SK-N-MC (cell line): ENCODE data around the gene XRRA1.
A peak's percentile ranks its signal among the peaks of the same experiment; 100 is the strongest.

ENCODE experiments used
- DNase-seq: peaks from one replicate; pipeline ENCODE4 v3.0.0-alpha.2; 2011; ENCODE audit warnings: low read depth, low spot score
- H3K27ac ChIP-seq: fragments of 200-600 bp; sonication (generic); 2 replicates; pipeline ENCODE4 v1.5.1; 2016; ENCODE audit warnings: mixed run types
- H3K36me3 ChIP-seq: fragments of 200-600 bp; sonication (generic); 2 replicates; pipeline ENCODE4 v1.6.1; 2017; ENCODE audit warnings: antibody characterized with exemption, low read length, mixed read lengths; ENCODE audit not compliant: insufficient read depth
- H3K4me3 ChIP-seq: fragments of 200-600 bp; sonication (generic); 2 replicates; pipeline ENCODE4 v1.5.1; 2016
- H3K9ac ChIP-seq: fragments of 200-600 bp; sonication (generic); 2 replicates; pipeline ENCODE4 v1.8.0; 2017; ENCODE audit warnings: mixed run types, mixed read lengths; ENCODE audit not compliant: insufficient read length
- H3K9me3 ChIP-seq: fragments of 200-600 bp; sonication (generic); 2 replicates; pipeline ENCODE4 v1.6.1; 2017; ENCODE audit warnings: low read depth, mild to moderate bottlenecking, antibody characterized with exemption, low read length, moderate library complexity, mixed read lengths
- EZH2 ChIP-seq: fragments of 200-600 bp; sonication (generic); IDR thresholded peaks from one replicate; pipeline ENCODE4 v1.6.1; 2017; ENCODE audit warnings: antibody characterized with exemption
- FOXP2 ChIP-seq: optimal IDR thresholded peaks from 2 replicates; pipeline ENCODE3; 2011; ENCODE audit warnings: mild to moderate bottlenecking, moderate library complexity; ENCODE audit not compliant: insufficient read depth; ENCODE audit errors: extremely low read length, control extremely low read depth
- POLR2AphosphoS5 ChIP-seq: IDR thresholded peaks from 2 replicates; pipeline ENCODE4 v1.6.1; 2012; ENCODE audit warnings: mild to moderate bottlenecking, low read depth, low read length, borderline replicate concordance

The XRRA1 gene

DNA sequence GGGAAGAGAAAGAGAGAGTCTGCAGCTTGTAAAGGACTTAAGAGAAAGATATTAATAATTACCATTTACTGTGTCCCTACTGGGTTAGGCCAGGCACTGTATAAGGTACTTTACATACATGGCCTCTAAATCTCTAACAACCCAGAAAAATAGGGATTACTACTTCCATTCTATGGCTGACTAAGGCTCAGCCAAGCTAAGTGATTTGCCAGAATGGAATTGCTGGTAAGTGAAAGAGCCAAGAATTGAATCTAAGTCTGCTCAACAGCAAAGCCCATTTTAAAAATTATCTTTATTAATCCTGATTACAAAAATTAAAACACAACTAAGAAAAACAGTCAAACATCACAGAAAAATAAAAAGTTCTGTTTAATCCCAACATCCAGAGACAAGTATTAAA is 21.4 kb downstream of the XRRA1 start:
- Histone ChIP-seq H3K9me3 (no peaks in the 10 kb centered on the region), H3K36me3 (no peaks in the 10 kb centered on the region), H3K27ac (no peak overlapping the region), H3K9ac (no peak overlapping the region), H3K4me3 (no peak overlapping the region)
- no peak for DNase-seq
- TF ChIP-seq POLR2AphosphoS5: no peak
- no peak for TF ChIP-seq FOXP2
- no peak for TF ChIP-seq EZH2

DNA sequence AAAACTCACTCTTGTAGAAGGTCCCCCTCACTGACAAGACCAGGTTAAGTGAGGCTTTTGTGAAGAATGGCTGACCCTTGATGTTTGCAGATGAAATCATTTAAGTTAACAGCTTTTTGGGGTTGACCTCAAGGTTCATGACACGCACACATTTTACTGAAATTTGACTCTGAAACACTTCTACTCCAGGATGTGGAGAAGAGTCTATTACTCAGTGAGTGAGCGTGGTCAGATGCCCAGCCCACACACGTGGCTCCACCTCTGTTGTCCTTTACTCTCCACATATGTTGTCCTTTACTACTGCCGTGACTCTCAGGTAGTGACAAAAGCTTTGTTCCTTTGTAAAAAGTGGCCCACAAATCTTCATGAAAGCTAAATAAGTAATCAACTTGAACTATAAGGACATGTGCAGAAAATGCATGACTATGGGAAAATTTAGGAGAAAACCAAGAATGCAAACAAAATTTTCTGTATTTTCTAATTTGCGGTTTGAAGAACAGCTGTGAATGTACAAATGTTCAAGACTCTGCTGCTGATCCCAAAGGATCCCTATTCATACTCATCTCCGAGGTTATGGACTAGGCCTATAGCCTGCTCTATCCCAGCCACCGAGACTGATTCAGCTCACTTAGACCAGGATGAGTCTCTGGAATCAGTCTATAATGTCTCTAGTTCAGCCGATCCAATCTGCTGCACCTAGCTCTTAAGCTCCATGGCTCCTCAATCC is 22.4 kb downstream of the XRRA1 start:
- no peak overlapping the region for H3K9ac ChIP-seq
- H3K36me3 ChIP-seq: no peaks in the 10 kb centered on the region
- TF ChIP-seq EZH2: no peak
- TF ChIP-seq FOXP2: no peak
- no peak for TF ChIP-seq POLR2AphosphoS5
- peak overlapping the region; percentile 87; the same call in 1 of the 2 replicates for H3K27ac ChIP-seq
- no peak for DNase-seq
- H3K9me3 ChIP-seq: no peaks in the 10 kb centered on the region
- no peak overlapping the region for H3K4me3 ChIP-seq

DNA sequence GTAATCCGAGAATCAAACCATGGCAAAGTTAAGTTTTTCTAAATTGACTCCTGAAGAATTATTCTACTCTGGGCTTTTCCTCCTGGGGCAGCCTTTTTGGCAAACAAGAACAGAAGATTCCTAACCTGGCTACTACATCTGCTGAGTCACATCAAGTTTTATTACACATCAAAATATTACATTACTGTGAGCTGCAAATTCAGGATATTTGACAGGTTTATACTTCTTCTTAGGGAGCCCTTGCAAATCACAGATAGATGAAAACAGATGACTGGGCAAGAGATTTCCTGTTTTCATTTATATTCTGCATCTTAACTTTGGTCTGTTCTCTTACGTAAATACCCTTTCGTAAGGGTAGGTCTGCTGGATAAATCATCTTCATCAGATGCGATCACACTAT is 23.6 kb downstream of the XRRA1 start:
- Histone ChIP-seq H3K9ac (peak overlapping the region; percentile 24), H3K4me3 (0 out of 2 replicates have a peak overlapping the region, but pooled peaks have one; percentile 0), H3K36me3 (no peaks in the 10 kb centered on the region), H3K9me3 (no peaks in the 10 kb centered on the region), H3K27ac (peak overlapping the region; percentile 87)
- DNase-seq: no peak
- no peak for TF ChIP-seq EZH2
- no peak for TF ChIP-seq POLR2AphosphoS5
- TF ChIP-seq FOXP2: no peak

DNA sequence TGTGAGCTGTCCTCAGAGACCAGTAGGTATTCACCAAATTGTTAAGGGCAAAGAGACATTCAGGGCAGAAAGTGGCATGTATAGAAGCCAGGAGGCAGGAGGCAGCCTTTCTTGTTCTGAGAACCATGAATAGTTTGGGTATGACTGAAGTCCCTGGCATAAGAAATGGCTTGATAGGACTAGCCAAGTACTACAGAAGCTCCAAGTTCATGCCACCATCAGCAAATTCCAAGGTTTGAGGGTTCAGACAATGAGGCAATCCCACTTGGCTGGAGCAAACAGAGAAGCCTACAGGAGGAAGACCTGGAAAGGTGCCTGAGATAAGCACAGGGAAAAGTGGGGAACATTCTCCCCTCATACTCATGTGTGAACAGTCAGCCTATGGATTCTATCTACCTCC is 25.8 kb downstream of the XRRA1 start:
- no peak for DNase-seq
- Histone ChIP-seq H3K4me3 (no peak overlapping the region), H3K36me3 (peaks cover 11% of the 10 kb centered on the region; the same call in 1 of the 2 replicates), H3K9me3 (no peaks in the 10 kb centered on the region), H3K27ac (no peak overlapping the region), H3K9ac (no peak overlapping the region)
- TF ChIP-seq EZH2: no peak
- no peak for TF ChIP-seq FOXP2
- no peak for TF ChIP-seq POLR2AphosphoS5

DNA sequence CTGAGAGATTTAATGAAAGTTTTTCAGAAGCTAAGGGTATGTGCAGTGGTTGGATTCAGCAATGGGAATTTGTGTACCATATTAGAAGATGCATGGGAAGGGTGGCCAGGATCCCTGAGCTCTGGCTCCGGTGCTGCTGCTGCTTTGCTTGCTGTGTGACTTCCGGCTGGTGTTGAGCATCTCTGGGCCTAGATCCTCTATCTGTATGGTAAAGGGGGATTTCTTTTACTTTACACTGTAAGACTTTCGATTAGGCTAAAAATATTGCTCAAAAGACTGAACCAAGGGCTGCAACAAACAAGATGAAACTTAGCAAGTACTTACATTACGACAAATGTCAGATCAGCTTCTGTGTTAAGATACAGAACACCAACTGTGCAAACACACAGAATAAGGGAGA is 39.1 kb downstream of the XRRA1 start:
- H3K27ac ChIP-seq: no peak overlapping the region
- peaks cover under 1% of the 10 kb centered on the region; the same call in 1 of the 2 replicates for H3K36me3 ChIP-seq
- H3K4me3 ChIP-seq: no peak overlapping the region
- no peak for DNase-seq
- TF ChIP-seq FOXP2 (no peak), POLR2AphosphoS5 (no peak), EZH2 (no peak)
- H3K9ac ChIP-seq: no peak overlapping the region
- H3K9me3 ChIP-seq: no peaks in the 10 kb centered on the region

DNA sequence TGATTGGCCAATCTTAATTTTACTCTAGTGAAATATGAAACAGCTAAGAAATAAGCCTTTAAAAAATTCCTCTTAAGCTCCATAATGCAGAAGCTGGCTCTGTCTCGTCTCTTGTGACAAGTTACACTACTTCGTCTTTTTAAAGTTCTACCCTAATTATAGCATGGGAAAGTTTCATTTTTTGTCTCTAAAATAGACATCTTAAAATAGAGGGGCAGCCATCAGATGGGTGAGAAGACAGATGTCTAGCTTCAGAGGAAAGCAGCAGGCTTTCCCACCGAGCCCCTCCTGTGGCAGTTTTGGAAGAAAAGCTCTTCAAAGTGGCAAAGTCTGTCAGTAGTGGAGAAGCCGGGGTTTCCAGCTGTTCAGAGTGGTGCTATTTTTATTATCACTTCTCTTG is 39.5 kb downstream of the XRRA1 start:
- no peak for TF ChIP-seq EZH2
- no peak for TF ChIP-seq FOXP2
- TF ChIP-seq POLR2AphosphoS5: no peak
- no peak overlapping the region for H3K9ac ChIP-seq
- no peaks in the 10 kb centered on the region for H3K9me3 ChIP-seq
- no peak for DNase-seq
- no peaks in the 10 kb centered on the region for H3K36me3 ChIP-seq
- H3K27ac ChIP-seq: no peak overlapping the region
- H3K4me3 ChIP-seq: no peak overlapping the region

DNA sequence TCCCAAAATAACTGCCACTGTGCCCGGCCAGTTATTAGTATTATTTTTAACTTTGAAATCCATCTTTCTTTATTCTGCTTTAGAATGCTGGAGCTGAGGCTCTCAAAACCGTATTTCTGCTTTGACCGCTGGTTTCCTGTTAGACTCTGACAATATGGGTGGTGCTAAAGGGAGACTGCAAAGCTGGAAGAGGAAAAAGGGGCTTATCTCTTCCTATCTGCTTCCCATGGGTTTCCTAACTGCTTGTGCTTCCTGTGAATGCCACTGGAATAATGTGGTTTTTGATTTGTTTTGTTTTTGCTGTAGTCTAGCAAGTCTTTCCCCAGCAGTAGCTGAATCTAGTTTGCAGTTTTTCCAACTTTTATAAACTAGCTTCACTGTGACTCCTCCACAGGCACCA is 43.6 kb downstream of the XRRA1 start:
- Histone ChIP-seq H3K4me3 (no peak overlapping the region), H3K36me3 (no peaks in the 10 kb centered on the region), H3K9me3 (peaks cover 4% of the 10 kb centered on the region; the same call in 1 of the 2 replicates), H3K27ac (0 out of 2 replicates have a peak overlapping the region, but pooled peaks have one; percentile 37), H3K9ac (no peak overlapping the region)
- peak; percentile 42 for DNase-seq
- TF ChIP-seq POLR2AphosphoS5: no peak
- no peak for TF ChIP-seq EZH2
- TF ChIP-seq FOXP2: no peak

DNA sequence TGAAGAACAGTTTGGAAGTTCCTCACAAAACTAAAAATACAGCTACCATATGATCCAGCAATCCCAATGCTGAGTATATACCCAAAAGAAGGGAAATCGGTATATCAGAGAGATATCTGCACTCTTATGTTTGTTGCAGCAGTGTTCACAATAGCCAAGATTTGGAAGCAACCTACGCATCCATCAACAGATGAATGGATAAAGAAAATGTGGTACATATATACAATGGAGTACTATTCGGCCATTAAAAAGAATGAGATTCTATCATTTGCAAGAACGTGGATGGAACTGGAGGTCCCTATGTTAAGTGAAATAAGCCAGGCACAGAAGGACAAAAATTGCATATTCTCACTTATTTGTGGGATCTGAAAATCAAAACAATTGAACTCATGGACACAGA is 46.5 kb downstream of the XRRA1 start:
- TF ChIP-seq FOXP2: no peak
- TF ChIP-seq EZH2: no peak
- TF ChIP-seq POLR2AphosphoS5: no peak
- DNase-seq: no peak
- Histone ChIP-seq H3K27ac (no peak overlapping the region), H3K9me3 (peaks cover 10% of the 10 kb centered on the region; the same call in 1 of the 2 replicates), H3K4me3 (no peak overlapping the region), H3K9ac (no peak overlapping the region), H3K36me3 (no peaks in the 10 kb centered on the region)

DNA sequence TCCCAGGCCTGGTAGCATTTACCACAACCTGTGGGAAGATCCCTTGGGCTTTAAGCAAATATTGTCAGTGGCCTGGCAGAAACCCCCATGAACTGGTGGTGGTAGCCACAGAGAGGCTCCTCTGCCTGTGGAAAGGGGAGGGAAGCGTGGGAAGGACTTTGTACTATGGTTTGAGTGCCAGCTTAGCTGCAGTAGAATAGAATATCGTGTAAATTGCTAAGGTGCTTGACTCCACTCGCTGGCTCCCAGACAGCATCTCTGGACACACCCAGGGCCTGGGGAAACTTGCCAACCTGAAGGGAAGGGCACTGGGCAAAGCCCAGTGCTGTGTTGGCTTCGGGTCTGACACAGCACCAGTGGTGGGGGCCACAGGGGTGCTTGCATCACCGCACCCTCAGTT is 52.6 kb downstream of the XRRA1 start:
- Histone ChIP-seq H3K4me3 (no peak overlapping the region), H3K27ac (no peak overlapping the region), H3K9ac (no peak overlapping the region), H3K9me3 (peaks cover 8% of the 10 kb centered on the region; the same call in 1 of the 2 replicates), H3K36me3 (no peaks in the 10 kb centered on the region)
- no peak for TF ChIP-seq FOXP2
- no peak for TF ChIP-seq EZH2
- no peak for TF ChIP-seq POLR2AphosphoS5
- DNase-seq: no peak
